Liver (tissue), 9 donors: ENCODE data around the gene IQCE. TPM values are rescaled to one million over a fixed set of nuclear protein-coding genes. Genes with fewer than 3 reads are reported as not detected.

ENCODE experiments used
- DNase-seq: peaks from one replicate; pipeline ENCODE4 v3.0.0-alpha.2; 2017; ENCODE audit warnings: low spot score
- H3K27ac ChIP-seq, 2 donors: one replicate each; pipeline ENCODE4 v1.7.0; 2013; ENCODE audit warnings: inconsistent platforms in 2 of 2, low read length in 2 of 2, control low read depth in 1 of 2, low read depth in 1 of 2, mild to moderate bottlenecking in 1 of 2
- H3K27me3 ChIP-seq, 4 donors: one replicate each; pipeline versions ENCODE4 v1.6.1 to v1.7.0; 2013; ENCODE audit warnings: low read length in 3 of 4, inconsistent platforms in 1 of 4, mild to moderate bottlenecking in 1 of 4, moderate library complexity in 1 of 4; ENCODE audit not compliant: control insufficient read depth in 4 of 4, insufficient read depth in 4 of 4
- H3K36me3 ChIP-seq, 4 donors: one replicate each; pipeline versions ENCODE4 v1.6.1 to v1.7.0; 2013; ENCODE audit warnings: low read length in 3 of 4, mild to moderate bottlenecking in 3 of 4, low read depth in 1 of 4, moderate library complexity in 1 of 4; ENCODE audit not compliant: control insufficient read depth in 4 of 4, insufficient read depth in 3 of 4
- H3K4me1 ChIP-seq, 4 donors: one replicate each; pipeline versions ENCODE4 v1.6.1 to v1.7.0; 2013; ENCODE audit warnings: low read length in 3 of 4, mild to moderate bottlenecking in 3 of 4, moderate library complexity in 1 of 4; ENCODE audit not compliant: control insufficient read depth in 4 of 4, insufficient read depth in 4 of 4
- H3K4me3 ChIP-seq, 3 donors: one replicate each; pipeline versions ENCODE4 v1.6.1 to v1.7.0; 2013; ENCODE audit warnings: low read length in 3 of 3, control low read depth in 1 of 3, low read depth in 1 of 3, mild to moderate bottlenecking in 1 of 3
- H3K9ac ChIP-seq, 2 donors: one replicate each; pipeline ENCODE4 v1.7.0; 2013; ENCODE audit warnings: low read length in 2 of 2, mild to moderate bottlenecking in 2 of 2, moderate library complexity in 2 of 2, control low read depth in 1 of 2, low read depth in 1 of 2
- H3K9me3 ChIP-seq, 4 donors: one replicate each; pipeline versions ENCODE4 v1.6.1 to v1.7.0; 2013; ENCODE audit warnings: low read length in 3 of 4; ENCODE audit not compliant: control insufficient read depth in 4 of 4
- ATF3 ChIP-seq: IDR thresholded peaks from 2 replicates; pipeline ENCODE4 v1.6.1; 2016; ENCODE audit warnings: antibody characterized with exemption
- EGR1 ChIP-seq, 2 donors: IDR thresholded peaks; 2 replicates each; pipeline ENCODE4 v1.6.1; 2016 to 2018; ENCODE audit warnings: antibody characterized with exemption in 2 of 2, low read depth in 2 of 2
- FOXA1 ChIP-seq: IDR thresholded peaks from 2 replicates; pipeline ENCODE4 v1.6.1; 2016; ENCODE audit warnings: antibody characterized with exemption
- FOXA2 ChIP-seq: IDR thresholded peaks from 2 replicates; pipeline ENCODE4 v1.6.1; 2016; ENCODE audit warnings: antibody characterized with exemption
- GABPA ChIP-seq, 2 donors: IDR thresholded peaks in 1 of 2; conservative IDR thresholded peaks in 1 of 2; 2 replicates each; pipeline ENCODE4 v1.6.1; 2016; ENCODE audit warnings: antibody characterized with exemption in 2 of 2, mild to moderate bottlenecking in 1 of 2, moderate library complexity in 1 of 2
- HNF4A ChIP-seq, 2 donors: conservative IDR thresholded peaks; 2 replicates each; pipeline ENCODE4 v1.6.1; 2016; ENCODE audit warnings: antibody characterized with exemption in 2 of 2, mild to moderate bottlenecking in 2 of 2
- HNF4G ChIP-seq: IDR thresholded peaks from 2 replicates; pipeline ENCODE4 v1.6.1; 2016; ENCODE audit warnings: antibody characterized with exemption
- JUND ChIP-seq, 2 donors: IDR thresholded peaks; 2 replicates each; pipeline ENCODE4 v1.6.1; 2016; ENCODE audit warnings: antibody characterized with exemption in 2 of 2
- MAX ChIP-seq: IDR thresholded peaks from 2 replicates; pipeline ENCODE4 v1.6.1; 2016; ENCODE audit warnings: antibody characterized with exemption
- NR2F2 ChIP-seq: IDR thresholded peaks from 2 replicates; pipeline ENCODE4 v1.6.1; 2016; ENCODE audit warnings: antibody characterized with exemption
- RAD21 ChIP-seq, 2 donors: IDR thresholded peaks; 2 replicates each; pipeline ENCODE4 v1.6.1; 2016; ENCODE audit warnings: antibody characterized with exemption in 2 of 2, mild to moderate bottlenecking in 2 of 2
- REST ChIP-seq: IDR thresholded peaks from 2 replicates; pipeline ENCODE4 v1.6.1; 2016; ENCODE audit warnings: antibody characterized with exemption, mild to moderate bottlenecking
- RXRA ChIP-seq, 2 donors: IDR thresholded peaks; 2 replicates each; pipeline ENCODE4 v1.6.1; 2017 to 2018; ENCODE audit warnings: antibody characterized with exemption in 2 of 2, mild to moderate bottlenecking in 1 of 2
- SP1 ChIP-seq: IDR thresholded peaks from 2 replicates; pipeline ENCODE4 v1.6.1; 2018; ENCODE audit warnings: antibody characterized with exemption, mild to moderate bottlenecking
- TAF1 ChIP-seq: conservative IDR thresholded peaks from 2 replicates; pipeline ENCODE4 v1.6.1; 2016; ENCODE audit warnings: antibody characterized with exemption, mild to moderate bottlenecking
- WGBS: extraction: QIAGEN DNeasy Blood & Tissue Kit; methylation state at CpG from one replicate; pipeline ENCODE4 v1.1.7; 2013; 5-methylcytosine and 5-hydroxymethylcytosine counted together
- polyA plus RNA-seq, 2 donors: library from polyadenylated mRNA; stranded (reverse) in 1 of 2; unstranded in 1 of 2; fragments of 200-250 nt in 1 of 2; fragments of >200 nt in 1 of 2; fragmentation: Nextera tagmentation in 1 of 2; extraction: Ambion mirVana in 1 of 2; gene quantifications; one replicate each; pipeline versions ENCODE4 v1.2.1 to v1.2.3, GENCODE V29; 2013 to 2015
- total RNA-seq, 2 donors: library from RNA; depleted of rRNA; stranded (reverse); fragments of >200 nt; gene quantifications; one replicate each; pipeline ENCODE4 v1.2.3, GENCODE V29; 2014
- donor health status: healthy.
- donor health status: healthy.
- donor health status: healthy.
- donor health status: healthy.
- donor health status: healthy.

IQCE gene
- total and polyA plus RNA-seq, 4 donors, result 2.1 to 5.9 (median 3.6) TPM

GRCh38 chr7:2542916-2543871 lies 15.6 kb upstream of the IQCE start:
- no peak overlapping the region for H3K27ac ChIP-seq
- H3K9me3 ChIP-seq, result no peaks in the 10 kb centered on the region
- DNase-seq, result no peak
- TF ChIP-seq HNF4A (conservative IDR thresholded peaks at IDR 0.05) (no peak), JUND (IDR thresholded peaks at IDR 0.05) (no peak), REST (no peak), RAD21 (IDR thresholded peaks at IDR 0.05) (no peak), ATF3 (no peak), NR2F2 (no peak), FOXA2 (no peak), GABPA (IDR thresholded peaks at IDR 0.05 in 1 of 2, conservative IDR thresholded peaks at IDR 0.05 in 1 of 2) (no peak), HNF4G (no peak), MAX (no peak), EGR1 (IDR thresholded peaks at IDR 0.05; ENCODE audit: low read depth in 2 of 2) (no peak), RXRA (IDR thresholded peaks at IDR 0.05) (no peak), SP1 (no peak), FOXA1 (no peak)
- peaks cover 19 to 75% (median 30%) of the 10 kb centered on the region in 4 donors for H3K36me3 ChIP-seq
- H3K4me1 ChIP-seq, result no peaks in the 10 kb centered on the region
- H3K9ac ChIP-seq, result no peak overlapping the region
- 94% methylated on average over 53 of the region's 53 CpGs for WGBS
- no peak overlapping the region for H3K4me3 ChIP-seq
- no peaks in the 10 kb centered on the region for H3K27me3 ChIP-seq

GRCh38 chr7:2544541-2545188 lies 14.1 kb upstream of the IQCE start:
- no peak for DNase-seq
- TF ChIP-seq TAF1, result no peak
- no peak for TF ChIP-seq MAX
- TF ChIP-seq ATF3, result no peak
- no peak for TF ChIP-seq EGR1 (IDR thresholded peaks at IDR 0.05; ENCODE audit: low read depth in 2 of 2)

More at GRCh38 chr7:2544541-2545188, 14.1 kb upstream of the IQCE start:
- Histone ChIP-seq H3K4me1 (no peaks in the 10 kb centered on the region), H3K4me3 (no peak overlapping the region), H3K27ac (no peak overlapping the region), H3K27me3 (no peaks in the 10 kb centered on the region), H3K36me3 (peaks cover 16 to 62% (median 28%) of the 10 kb centered on the region in 4 donors), H3K9ac (no peak overlapping the region), H3K9me3 (no peaks in the 10 kb centered on the region)
- WGBS, result 94% methylated on average over 23 of the region's 23 CpGs
